ENCODE results near the gene TNNT2. TPM values are rescaled to one million over a fixed set of nuclear protein-coding genes. Genes with fewer than 3 reads are reported as not detected.

Gene TNNT2
- total RNA-seq, 1 experiment from 2014 or later, result 0.90 TPM

GRCh38 chr1:201404722-201405483 is 27.4 kb upstream of the TNNT2 start:
- Histone ChIP-seq H3K4me3 (ENCODE audit: low read depth, low read length, poor library complexity, severe bottlenecking) (no peak overlapping the region), H3K9me3 (ENCODE audit: low read depth, low read length, poor library complexity, severe bottlenecking) (no peaks in the 10 kb centered on the region), H3K36me3 (ENCODE audit: insufficient read depth, low read length, poor library complexity, severe bottlenecking) (no peaks in the 10 kb centered on the region), H3K27ac (ENCODE audit: low read depth, low read length, poor library complexity, severe bottlenecking) (no peak overlapping the region), H3K4me1 (ENCODE audit: insufficient read depth, low read length, poor library complexity, severe bottlenecking) (no peaks in the 10 kb centered on the region), H3K27me3 (replicated peaks; ENCODE audit: insufficient read depth, low read depth, low read length, poor library complexity) (no peaks in the 10 kb centered on the region)
- intact Hi-C loops (cut with micrococcal nuclease; ENCODE audit: unreplicated experiment), result loop anchor here (5.0 kb wide), 1 partner anchor 433 kb away; no protein-coding TSS in a partner anchor
- ChIA-PET CTCF (no interaction called here), POLR2A (ENCODE audit: low non-redundant PET) (no interaction called here)
- no peak for DNase-seq (ENCODE audit: low spot score)
- TF ChIP-seq EZH2 (IDR thresholded peaks at IDR 0.05; ENCODE audit: borderline replicate concordance, low read depth, low read length, poor library complexity, severe bottlenecking), result no peak
- TF ChIP-seq CTCF (conservative IDR thresholded peaks at IDR 0.05; ENCODE audit: low read depth, low read length), result no peak
- BruUV-seq (replicated peaks), result no TSS peak

- DNase-seq (ENCODE audit: low spot score), result no peak
- ChIA-PET CTCF (no interaction called here), POLR2A (ENCODE audit: low non-redundant PET) (no interaction called here)
- Histone ChIP-seq H3K4me1 (ENCODE audit: insufficient read depth, low read length, poor library complexity, severe bottlenecking) (no peaks in the 10 kb centered on the region), H3K4me3 (ENCODE audit: low read depth, low read length, poor library complexity, severe bottlenecking) (no peak overlapping the region), H3K27me3 (replicated peaks; ENCODE audit: insufficient read depth, low read depth, low read length, poor library complexity) (peaks cover 8% of the 10 kb centered on the region), H3K27ac (ENCODE audit: low read depth, low read length, poor library complexity, severe bottlenecking) (no peak overlapping the region), H3K36me3 (ENCODE audit: insufficient read depth, low read length, poor library complexity, severe bottlenecking) (no peaks in the 10 kb centered on the region), H3K9me3 (ENCODE audit: low read depth, low read length, poor library complexity, severe bottlenecking) (no peaks in the 10 kb centered on the region)
- TF ChIP-seq EZH2 (IDR thresholded peaks at IDR 0.05; ENCODE audit: borderline replicate concordance, low read depth, low read length, poor library complexity, severe bottlenecking), result no peak
- TF ChIP-seq CTCF (conservative IDR thresholded peaks at IDR 0.05; ENCODE audit: low read depth, low read length), result no peak
- intact Hi-C loops (cut with micrococcal nuclease; ENCODE audit: unreplicated experiment), result no loop called here
- BruUV-seq (replicated peaks), result no TSS peak
Observed at GRCh38 chr1:201404055-201404454, 26.6 kb upstream of the TNNT2 start.

- Histone ChIP-seq H3K4me1 (ENCODE audit: insufficient read depth, low read length, poor library complexity, severe bottlenecking) (no peaks in the 10 kb centered on the region), H3K36me3 (ENCODE audit: insufficient read depth, low read length, poor library complexity, severe bottlenecking) (no peaks in the 10 kb centered on the region), H3K9me3 (ENCODE audit: low read depth, low read length, poor library complexity, severe bottlenecking) (no peaks in the 10 kb centered on the region), H3K27ac (ENCODE audit: low read depth, low read length, poor library complexity, severe bottlenecking) (no peak overlapping the region), H3K27me3 (replicated peaks; ENCODE audit: insufficient read depth, low read depth, low read length, poor library complexity) (peaks cover 15% of the 10 kb centered on the region), H3K4me3 (ENCODE audit: low read depth, low read length, poor library complexity, severe bottlenecking) (no peak overlapping the region)
- ChIA-PET POLR2A (ENCODE audit: low non-redundant PET) (interaction anchor here (0.7 kb wide), 1 partner anchor 101 kb away, joined by 3 read pairs; no protein-coding TSS in a partner anchor), CTCF (no interaction called here)
- DNase-seq (ENCODE audit: low spot score), result no peak
- intact Hi-C loops (cut with micrococcal nuclease; ENCODE audit: unreplicated experiment), result no loop called here
- TF ChIP-seq EZH2 (IDR thresholded peaks at IDR 0.05; ENCODE audit: borderline replicate concordance, low read depth, low read length, poor library complexity, severe bottlenecking) (no peak), CTCF (conservative IDR thresholded peaks at IDR 0.05; ENCODE audit: low read depth, low read length) (no peak)
- BruUV-seq (replicated peaks), result no TSS peak
Observed at GRCh38 chr1:201403359-201403758, 25.9 kb upstream of the TNNT2 start.

Data from A673 (cell line).